Measurements from ENCODE around the gene MATN3. TPM values are rescaled to one million over a fixed set of nuclear protein-coding genes. Genes with fewer than 3 reads are reported as not detected.

The MATN3 gene
- total RNA-seq, 1 donor from 2014 or later: not detected

GRCh38 chr2:20054931-20055330 is 42.5 kb upstream of the MATN3 start:
- DNase-seq (no peak), ATAC-seq (ENCODE audit: low read depth) (no peak)
- H3K36me3 Mint-ChIP-seq (ENCODE audit: low read depth): peaks cover 10% of the 10 kb centered on the region
- intact Hi-C loops (cut with micrococcal nuclease): loop anchor here (5.0 kb wide), 1 partner anchor 277 kb away; no protein-coding TSS in a partner anchor
- no peak overlapping the region for H3K4me3 Mint-ChIP-seq
- no peak overlapping the region for H3K27ac Mint-ChIP-seq
- H3K4me1 Mint-ChIP-seq: peaks cover 4% of the 10 kb centered on the region
- TF ChIP-seq CTCF (IDR thresholded peaks at IDR 0.05): no peak
- H3K9me3 Mint-ChIP-seq: no peaks in the 10 kb centered on the region
- H3K27me3 Mint-ChIP-seq: peaks cover 19% of the 10 kb centered on the region
- ChIA-PET POLR2A (interaction anchor here (0.9 kb wide), 1 partner anchor 66 kb away, joined by 3 read pairs; no protein-coding TSS in a partner anchor), CTCF (no interaction called here)

GRCh38 chr2:20054119-20054518 is 41.7 kb upstream of the MATN3 start:
- DNase-seq: no peak
- ChIA-PET CTCF (interaction anchor here (0.7 kb wide), 1 partner anchor 33 kb away, joined by 4 read pairs; no protein-coding TSS in a partner anchor), POLR2A (interaction anchor here (0.5 kb wide), 1 partner anchor 45 kb away, joined by 8 read pairs; no protein-coding TSS in a partner anchor)
- intact Hi-C loops (cut with micrococcal nuclease): loop anchor here (5.0 kb wide), 1 partner anchor 278 kb away; no protein-coding TSS in a partner anchor
- peaks cover 13% of the 10 kb centered on the region for H3K4me1 Mint-ChIP-seq
- H3K9me3 Mint-ChIP-seq: no peaks in the 10 kb centered on the region
- no peak for ATAC-seq (ENCODE audit: low read depth)
- H3K4me3 Mint-ChIP-seq: no peak overlapping the region
- H3K36me3 Mint-ChIP-seq (ENCODE audit: low read depth): peaks cover 10% of the 10 kb centered on the region
- H3K27me3 Mint-ChIP-seq: peaks cover 19% of the 10 kb centered on the region
- no peak overlapping the region for H3K27ac Mint-ChIP-seq
- TF ChIP-seq CTCF (IDR thresholded peaks at IDR 0.05): no peak

DNA sequence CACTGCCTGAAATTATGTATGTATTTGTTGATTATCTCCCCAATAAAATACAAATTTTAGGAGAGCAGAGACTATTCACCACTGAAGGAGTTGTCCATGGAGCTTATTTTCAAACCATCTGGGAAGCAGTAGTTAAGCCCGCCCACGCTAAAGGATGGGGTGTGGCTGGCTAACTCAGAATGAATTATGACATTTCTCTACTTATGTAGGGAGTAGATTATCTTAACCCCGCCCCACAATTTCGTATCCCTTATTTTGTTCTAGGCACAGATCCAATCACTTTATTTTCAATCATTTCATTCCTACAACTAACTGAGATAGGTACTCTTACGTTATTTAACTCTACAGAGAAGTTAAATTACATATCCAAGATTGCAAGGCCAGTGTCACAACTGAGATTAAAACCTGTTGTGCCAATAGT is 40.4 kb upstream of the MATN3 start:
- peaks cover 19% of the 10 kb centered on the region for H3K27me3 Mint-ChIP-seq
- intact Hi-C loops (cut with micrococcal nuclease): loop anchor here (1.0 to 5.0 kb wide), 4 partner anchors 63 to 1493 kb away; partner anchors contain the start of genes RDH14, RHOB and WDR35
- DNase-seq (no peak), ATAC-seq (ENCODE audit: low read depth) (no peak)
- peaks cover 10% of the 10 kb centered on the region for H3K36me3 Mint-ChIP-seq (ENCODE audit: low read depth)
- H3K4me1 Mint-ChIP-seq: peaks cover 24% of the 10 kb centered on the region
- ChIA-PET CTCF (interaction anchor here (4.1 kb wide), 1 partner anchor 38 kb away, joined by 18 read pairs; no protein-coding TSS in a partner anchor), POLR2A (interaction anchor here (1.5 to 2.4 kb wide), 3 partner anchors 9 to 63 kb away, joined by 4 to 20 read pairs (median 5); partner anchors contain the start of gene WDR35)
- H3K4me3 Mint-ChIP-seq: no peak overlapping the region
- no peak for TF ChIP-seq CTCF (IDR thresholded peaks at IDR 0.05)
- no peaks in the 10 kb centered on the region for H3K9me3 Mint-ChIP-seq
- no peak overlapping the region for H3K27ac Mint-ChIP-seq

DNA sequence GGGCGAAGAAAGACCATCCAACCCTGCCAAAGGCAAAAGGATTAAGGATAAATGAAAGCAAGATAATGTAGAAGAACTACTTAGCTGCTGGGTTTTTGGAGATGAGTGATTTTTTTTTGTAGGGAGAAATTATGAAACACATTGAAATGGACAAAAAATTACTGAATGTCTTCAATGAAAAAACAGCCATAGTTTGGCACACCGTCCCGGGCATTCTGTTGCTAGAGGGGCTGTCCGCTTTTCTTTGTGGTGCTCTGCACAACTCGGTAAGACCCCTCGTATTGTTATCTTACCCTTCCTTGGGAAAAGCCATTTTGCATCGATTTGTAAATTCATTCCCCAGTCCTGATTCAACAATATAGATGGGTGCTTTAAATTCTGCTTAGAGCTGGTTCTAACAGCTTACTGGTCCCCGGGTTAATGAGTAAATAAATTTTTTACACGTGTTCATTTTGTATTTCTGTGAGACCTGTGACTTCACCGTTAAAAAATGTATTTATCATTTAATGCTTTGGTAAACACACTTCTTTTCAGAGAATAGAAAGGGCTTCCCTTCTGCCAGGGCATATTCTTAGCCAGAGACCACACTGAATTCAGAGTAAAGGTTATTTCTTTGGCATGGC is 39.9 kb upstream of the MATN3 start:
- H3K4me1 Mint-ChIP-seq: peaks cover 27% of the 10 kb centered on the region
- ChIA-PET POLR2A (interaction anchor here (0.8 to 2.4 kb wide), 14 partner anchors 9 to 771 kb away, joined by 3 to 20 read pairs (median 5); partner anchors contain the start of genes LDAH, RHOB, TTC32 and WDR35), CTCF (interaction anchor here (4.1 kb wide), 1 partner anchor 37 kb away, joined by 18 read pairs; no protein-coding TSS in a partner anchor)
- no peak overlapping the region for H3K4me3 Mint-ChIP-seq
- intact Hi-C loops (cut with micrococcal nuclease): loop anchor here (1.0 to 5.0 kb wide), 4 partner anchors 62 to 1492 kb away; partner anchors contain the start of genes RDH14, RHOB and WDR35
- DNase-seq: no peak
- H3K9me3 Mint-ChIP-seq: no peaks in the 10 kb centered on the region
- no peak for ATAC-seq (ENCODE audit: low read depth)
- no peak for TF ChIP-seq CTCF (IDR thresholded peaks at IDR 0.05)
- peaks cover 11% of the 10 kb centered on the region for H3K36me3 Mint-ChIP-seq (ENCODE audit: low read depth)
- peaks cover 14% of the 10 kb centered on the region for H3K27me3 Mint-ChIP-seq
- no peak overlapping the region for H3K27ac Mint-ChIP-seq
